MM.1S (cell line): ENCODE data around the gene MLLT1.

ENCODE experiments used
- EZH2 ChIP-seq: fragments of 300-600 bp; sonication (generic); optimal IDR thresholded peaks from 2 replicates; pipeline ENCODE3; 2017; ENCODE audit warnings: low read depth, mild to moderate bottlenecking, antibody characterized with exemption, low read length, mixed read lengths
- EZH2phosphoT487 ChIP-seq: fragments of 300-600 bp; sonication (generic); IDR thresholded peaks from 2 replicates; pipeline ENCODE4 v1.6.1; 2018; ENCODE audit warnings: antibody characterized with exemption, low read length
- TF ChIP-seq, protein P1 (sequence below): fragments of 300-600 bp; sonication (generic); IDR thresholded peaks from 2 replicates; pipeline ENCODE4 v1.5.1; 2016; ENCODE audit warnings: antibody characterized with exemption, low read length, mixed read lengths

DNA sequence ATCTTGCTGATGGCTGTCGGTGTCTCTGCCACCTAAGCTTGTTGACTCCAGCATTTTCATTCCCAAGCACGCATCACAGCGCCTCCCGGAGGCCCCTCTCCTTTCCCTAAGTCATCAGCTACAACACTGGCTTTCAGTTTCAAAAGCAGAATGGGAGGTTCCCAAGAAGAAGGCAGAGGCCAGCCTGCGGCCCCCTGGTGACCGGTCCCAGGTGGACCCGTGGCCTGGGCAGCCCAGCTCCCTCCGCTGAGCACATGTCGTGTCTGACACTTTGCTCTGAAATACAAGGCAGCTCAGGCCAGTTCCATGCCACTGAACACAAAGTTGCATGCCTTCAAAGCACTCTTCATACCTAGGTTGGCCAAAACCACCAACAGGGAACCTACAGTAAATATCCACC is 8.5 kb downstream of the MLLT1 start:
- TF ChIP-seq, protein P1, sequence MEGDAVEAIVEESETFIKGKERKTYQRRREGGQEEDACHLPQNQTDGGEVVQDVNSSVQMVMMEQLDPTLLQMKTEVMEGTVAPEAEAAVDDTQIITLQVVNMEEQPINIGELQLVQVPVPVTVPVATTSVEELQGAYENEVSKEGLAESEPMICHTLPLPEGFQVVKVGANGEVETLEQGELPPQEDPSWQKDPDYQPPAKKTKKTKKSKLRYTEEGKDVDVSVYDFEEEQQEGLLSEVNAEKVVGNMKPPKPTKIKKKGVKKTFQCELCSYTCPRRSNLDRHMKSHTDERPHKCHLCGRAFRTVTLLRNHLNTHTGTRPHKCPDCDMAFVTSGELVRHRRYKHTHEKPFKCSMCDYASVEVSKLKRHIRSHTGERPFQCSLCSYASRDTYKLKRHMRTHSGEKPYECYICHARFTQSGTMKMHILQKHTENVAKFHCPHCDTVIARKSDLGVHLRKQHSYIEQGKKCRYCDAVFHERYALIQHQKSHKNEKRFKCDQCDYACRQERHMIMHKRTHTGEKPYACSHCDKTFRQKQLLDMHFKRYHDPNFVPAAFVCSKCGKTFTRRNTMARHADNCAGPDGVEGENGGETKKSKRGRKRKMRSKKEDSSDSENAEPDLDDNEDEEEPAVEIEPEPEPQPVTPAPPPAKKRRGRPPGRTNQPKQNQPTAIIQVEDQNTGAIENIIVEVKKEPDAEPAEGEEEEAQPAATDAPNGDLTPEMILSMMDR = no peak
- no peak for TF ChIP-seq EZH2phosphoT487
- no peak for TF ChIP-seq EZH2
